ENCODE results near the gene ZNF784.

The ZNF784 gene

DNA sequence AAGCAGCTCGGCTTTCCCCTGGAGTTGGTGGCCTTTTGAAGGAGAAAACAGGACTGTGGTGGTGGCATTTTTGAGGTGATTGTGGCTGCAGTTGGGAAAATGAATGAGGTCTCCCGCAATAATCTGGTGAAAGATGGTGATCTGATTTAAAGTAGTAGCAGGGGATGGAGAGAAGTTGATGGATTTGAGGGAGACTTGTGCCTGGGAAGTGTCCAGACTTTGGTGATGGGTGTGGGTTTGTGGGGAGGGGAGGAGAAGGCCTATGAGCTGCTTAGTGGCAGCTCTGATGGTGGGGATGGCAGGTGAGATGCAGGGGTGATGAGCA lies 46.6 kb upstream of the ZNF784 start:
- H3K9ac ChIP-seq, result no peak overlapping the region
- no peaks in the 10 kb centered on the region for H3K27me3 ChIP-seq (ENCODE audit: control insufficient read depth, insufficient read depth, low read length)
- H3K9me3 ChIP-seq (ENCODE audit: control insufficient read depth, low read length), result no peaks in the 10 kb centered on the region
- H3K36me3 ChIP-seq (ENCODE audit: control insufficient read depth, insufficient read depth, low read length), result no peaks in the 10 kb centered on the region
- peak overlapping the region; percentile 39 for H3K27ac ChIP-seq
- no peak overlapping the region for H3K4me3 ChIP-seq (ENCODE audit: low read depth, low read length)
- peaks cover 8% of the 10 kb centered on the region for H3K4me1 ChIP-seq
- TF ChIP-seq, protein P1, sequence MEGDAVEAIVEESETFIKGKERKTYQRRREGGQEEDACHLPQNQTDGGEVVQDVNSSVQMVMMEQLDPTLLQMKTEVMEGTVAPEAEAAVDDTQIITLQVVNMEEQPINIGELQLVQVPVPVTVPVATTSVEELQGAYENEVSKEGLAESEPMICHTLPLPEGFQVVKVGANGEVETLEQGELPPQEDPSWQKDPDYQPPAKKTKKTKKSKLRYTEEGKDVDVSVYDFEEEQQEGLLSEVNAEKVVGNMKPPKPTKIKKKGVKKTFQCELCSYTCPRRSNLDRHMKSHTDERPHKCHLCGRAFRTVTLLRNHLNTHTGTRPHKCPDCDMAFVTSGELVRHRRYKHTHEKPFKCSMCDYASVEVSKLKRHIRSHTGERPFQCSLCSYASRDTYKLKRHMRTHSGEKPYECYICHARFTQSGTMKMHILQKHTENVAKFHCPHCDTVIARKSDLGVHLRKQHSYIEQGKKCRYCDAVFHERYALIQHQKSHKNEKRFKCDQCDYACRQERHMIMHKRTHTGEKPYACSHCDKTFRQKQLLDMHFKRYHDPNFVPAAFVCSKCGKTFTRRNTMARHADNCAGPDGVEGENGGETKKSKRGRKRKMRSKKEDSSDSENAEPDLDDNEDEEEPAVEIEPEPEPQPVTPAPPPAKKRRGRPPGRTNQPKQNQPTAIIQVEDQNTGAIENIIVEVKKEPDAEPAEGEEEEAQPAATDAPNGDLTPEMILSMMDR (IDR thresholded peaks at IDR 0.05), result no peak
- peaks cover 50% of the 10 kb centered on the region for H3K79me2 ChIP-seq
- no peak overlapping the region for H2AFZ ChIP-seq
- no peak overlapping the region for H3K4me2 ChIP-seq (ENCODE audit: low read length)

DNA sequence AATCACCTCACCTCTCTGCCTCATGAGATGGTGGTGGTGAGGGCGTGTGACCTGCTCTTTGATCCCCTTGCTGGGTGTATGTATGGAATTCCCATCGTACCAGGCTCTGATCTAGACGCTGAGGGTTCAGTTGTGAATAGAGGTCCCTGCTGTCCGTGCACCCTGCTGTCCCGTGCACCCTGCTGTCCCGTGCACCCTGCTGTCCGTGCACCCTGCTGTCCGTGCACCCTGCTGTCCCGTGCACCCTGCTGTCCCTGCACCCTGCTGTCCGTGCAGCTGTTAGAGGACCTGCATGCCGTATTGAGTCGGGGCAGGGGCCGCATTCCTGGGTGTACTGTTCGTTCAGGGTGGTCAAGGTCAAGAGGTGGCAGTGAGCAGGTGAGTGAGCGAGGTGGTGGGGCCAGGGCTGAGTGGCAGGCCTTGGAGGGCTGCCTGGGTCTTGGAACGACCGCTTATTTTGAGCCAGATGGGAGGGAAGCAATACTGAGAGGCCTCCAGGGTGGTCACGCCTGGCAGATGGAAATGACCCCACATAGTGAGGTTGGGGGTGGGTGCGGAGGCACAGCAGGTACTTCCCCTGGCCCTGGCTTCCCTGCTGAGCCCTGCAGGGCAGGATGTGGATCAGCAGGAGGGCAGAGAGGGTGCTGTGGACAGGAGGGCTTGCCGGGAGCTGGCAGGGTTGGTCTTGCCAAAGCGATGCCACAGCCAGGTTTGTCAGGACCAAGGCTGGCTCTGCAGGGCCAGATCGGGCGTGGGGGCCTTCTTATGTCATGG lies 46.1 kb upstream of the ZNF784 start:
- no peaks in the 10 kb centered on the region for H3K9me3 ChIP-seq (ENCODE audit: control insufficient read depth, low read length)
- H3K4me1 ChIP-seq, result peaks cover 8% of the 10 kb centered on the region
- peak overlapping the region; percentile 39 for H3K27ac ChIP-seq
- H3K27me3 ChIP-seq (ENCODE audit: control insufficient read depth, insufficient read depth, low read length), result no peaks in the 10 kb centered on the region
- TF ChIP-seq, protein P1 (IDR thresholded peaks at IDR 0.05), result no peak
- H3K9ac ChIP-seq, result no peak overlapping the region
- peaks cover 50% of the 10 kb centered on the region for H3K79me2 ChIP-seq
- no peaks in the 10 kb centered on the region for H3K36me3 ChIP-seq (ENCODE audit: control insufficient read depth, insufficient read depth, low read length)
- H2AFZ ChIP-seq, result no peak overlapping the region
- H3K4me3 ChIP-seq (ENCODE audit: low read depth, low read length), result no peak overlapping the region
- H3K4me2 ChIP-seq (ENCODE audit: low read length), result no peak overlapping the region

DNA sequence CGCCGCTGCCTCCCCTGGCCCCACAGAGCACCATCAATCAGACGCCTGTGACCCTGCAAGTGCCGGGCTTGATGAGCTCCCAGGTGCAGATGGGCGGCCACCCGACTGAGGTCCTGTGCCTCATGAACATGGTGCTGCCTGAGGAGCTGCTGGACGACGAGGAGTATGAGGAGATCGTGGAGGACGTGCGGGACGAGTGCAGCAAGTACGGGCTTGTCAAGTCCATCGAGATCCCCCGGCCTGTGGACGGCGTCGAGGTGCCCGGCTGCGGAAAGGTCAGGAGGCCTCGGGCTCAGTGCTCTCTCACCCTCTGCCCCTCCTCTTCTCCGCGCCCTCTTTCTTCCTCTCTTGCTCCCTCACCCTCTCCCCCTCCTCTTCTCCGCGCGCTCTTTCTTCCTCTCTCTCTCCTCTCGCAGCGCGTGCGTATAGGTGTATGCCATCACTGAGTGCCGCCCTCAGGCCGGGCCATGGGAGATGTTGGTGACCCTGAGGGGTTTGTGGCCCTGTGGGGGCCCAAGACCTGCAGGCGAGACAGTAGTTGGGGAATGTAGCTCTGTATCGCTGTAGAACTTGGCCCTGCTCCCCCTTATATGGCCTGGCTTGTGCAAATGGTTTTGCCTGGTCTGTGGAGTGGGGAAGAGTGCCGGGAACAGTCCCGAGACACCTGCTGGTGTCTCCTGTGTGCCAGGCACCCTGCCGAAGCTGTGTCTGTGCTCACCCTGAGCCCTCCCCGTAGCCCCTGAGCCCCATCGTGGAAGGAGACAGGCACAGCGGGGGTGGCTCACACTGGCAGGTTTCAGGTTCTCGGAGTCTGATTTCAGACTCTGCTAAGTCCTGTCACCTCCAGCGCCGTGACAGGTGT lies 45.3 kb upstream of the ZNF784 start:
- H3K4me2 ChIP-seq (ENCODE audit: low read length), result no peak overlapping the region
- no peak overlapping the region for H2AFZ ChIP-seq
- no peak overlapping the region for H3K9ac ChIP-seq
- peaks cover 8% of the 10 kb centered on the region for H3K4me1 ChIP-seq
- H3K9me3 ChIP-seq (ENCODE audit: control insufficient read depth, low read length), result no peaks in the 10 kb centered on the region
- no peak overlapping the region for H3K27ac ChIP-seq
- no peaks in the 10 kb centered on the region for H3K36me3 ChIP-seq (ENCODE audit: control insufficient read depth, insufficient read depth, low read length)
- TF ChIP-seq, protein P1 (IDR thresholded peaks at IDR 0.05), result no peak
- H3K4me3 ChIP-seq (ENCODE audit: low read depth, low read length), result no peak overlapping the region
- peaks cover 49% of the 10 kb centered on the region for H3K79me2 ChIP-seq
- no peaks in the 10 kb centered on the region for H3K27me3 ChIP-seq (ENCODE audit: control insufficient read depth, insufficient read depth, low read length)

DNA sequence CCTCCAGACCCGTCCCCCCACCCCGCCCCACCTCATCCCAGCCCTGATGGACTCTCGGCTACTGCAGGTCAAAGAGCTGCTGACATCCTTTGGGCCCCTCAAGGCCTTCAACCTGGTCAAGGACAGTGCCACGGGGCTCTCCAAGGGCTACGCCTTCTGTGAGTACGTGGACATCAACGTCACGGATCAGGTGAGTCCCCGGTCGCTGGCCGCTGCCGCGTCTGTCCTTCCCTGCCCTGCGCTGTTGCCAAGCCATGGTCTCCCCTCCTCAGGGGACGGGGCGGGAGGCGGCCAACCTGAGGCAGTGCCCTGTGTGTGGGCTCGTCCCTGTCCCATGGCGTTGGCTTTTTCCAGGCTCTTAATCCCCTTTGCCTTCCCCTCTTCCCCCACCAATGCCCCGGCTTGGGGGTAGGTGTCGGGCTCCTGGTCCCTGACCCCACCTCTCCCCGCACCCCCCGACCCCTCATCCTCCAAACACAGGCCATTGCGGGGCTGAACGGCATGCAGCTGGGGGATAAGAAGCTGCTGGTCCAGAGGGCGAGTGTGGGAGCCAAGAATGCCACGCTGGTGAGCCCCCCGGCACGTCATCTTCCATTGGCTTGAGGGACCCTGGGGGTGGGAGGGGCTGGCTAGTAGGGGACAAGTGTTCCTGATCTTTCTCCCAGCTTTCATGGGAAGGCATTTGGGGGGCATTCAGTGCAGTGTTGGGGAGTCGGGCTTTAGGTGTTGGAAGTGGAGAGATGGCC lies 44.4 kb upstream of the ZNF784 start:
- no peaks in the 10 kb centered on the region for H3K9me3 ChIP-seq (ENCODE audit: control insufficient read depth, low read length)
- no peak overlapping the region for H3K27ac ChIP-seq
- H3K9ac ChIP-seq, result no peak overlapping the region
- H3K4me1 ChIP-seq, result peaks cover 5% of the 10 kb centered on the region
- H3K27me3 ChIP-seq (ENCODE audit: control insufficient read depth, insufficient read depth, low read length), result no peaks in the 10 kb centered on the region
- H3K79me2 ChIP-seq, result peaks cover 57% of the 10 kb centered on the region
- H3K4me3 ChIP-seq (ENCODE audit: low read depth, low read length), result no peak overlapping the region
- TF ChIP-seq, protein P1 (IDR thresholded peaks at IDR 0.05), result no peak
- H3K4me2 ChIP-seq (ENCODE audit: low read length), result no peak overlapping the region
- H2AFZ ChIP-seq, result no peak overlapping the region
- H3K36me3 ChIP-seq (ENCODE audit: control insufficient read depth, insufficient read depth, low read length), result no peaks in the 10 kb centered on the region

Measured in parathyroid adenoma (tissue), 2 donors.